Cortex of kidney (tissue), 1 donor: ENCODE measurements around the gene PODXL2.
"Not testable (repeated sequence)": the region's sequence is repeated elsewhere in the genome, so short reads cannot be mapped to it uniquely, and the experiment has no call there.

ENCODE experiments used
- DNase-seq: peaks from one replicate; lab custom pipeline; 2025; lab: John Stamatoyannopoulos, UW

PODXL2 gene

GRCh38 chr3:127604546-127605165 is 24.3 kb upstream of the PODXL2 start:
- DNase-seq: no peak

- DNase-seq: not testable (repeated sequence)
Observed at GRCh38 chr3:127605547-127605946, 23.4 kb upstream of the PODXL2 start.

GRCh38 chr3:127606086-127606805 is 22.7 kb upstream of the PODXL2 start:
- no peak for DNase-seq

GRCh38 chr3:127606981-127607595 is 21.9 kb upstream of the PODXL2 start:
- DNase-seq: no peak

GRCh38 chr3:127607675-127608361 is 21.2 kb upstream of the PODXL2 start:
- DNase-seq: no peak

- DNase-seq: no peak
Observed at GRCh38 chr3:127608362-127608718, 20.6 kb upstream of the PODXL2 start.

- no peak for DNase-seq
Observed at GRCh38 chr3:127610105-127610504, 18.9 kb upstream of the PODXL2 start.

- no peak for DNase-seq
Observed at GRCh38 chr3:127611251-127611650, 17.7 kb upstream of the PODXL2 start.

GRCh38 chr3:127612966-127613365 is 16.0 kb upstream of the PODXL2 start:
- no peak for DNase-seq

GRCh38 chr3:127613406-127613805 is 15.6 kb upstream of the PODXL2 start:
- DNase-seq: no peak

- DNase-seq: no peak
Observed at GRCh38 chr3:127614928-127615589, 13.9 kb upstream of the PODXL2 start.

- no peak for DNase-seq
Observed at GRCh38 chr3:127615631-127616305, 13.2 kb upstream of the PODXL2 start.

- no peak for DNase-seq
Observed at GRCh38 chr3:127616836-127617605, 12.0 kb upstream of the PODXL2 start.

GRCh38 chr3:127618891-127619290 is 10.1 kb upstream of the PODXL2 start:
- DNase-seq: no peak

- no peak for DNase-seq
Observed at GRCh38 chr3:127620637-127621375, 8.2 kb upstream of the PODXL2 start.

- DNase-seq: no peak
Observed at GRCh38 chr3:127622031-127622430, 7.0 kb upstream of the PODXL2 start.

- no peak for DNase-seq
Observed at GRCh38 chr3:127622772-127623576, 6.0 kb upstream of the PODXL2 start.

- DNase-seq: no peak
Observed at GRCh38 chr3:127624063-127624462, 4.9 kb upstream of the PODXL2 start.

GRCh38 chr3:127625821-127626220 is 3.2 kb upstream of the PODXL2 start:
- DNase-seq: no peak
